AG04449 (cell line): Measurements from ENCODE around the gene TECPR1.
"Not testable (repeated sequence)": the region's sequence is repeated elsewhere in the genome, so short reads cannot be mapped to it uniquely, and the experiment has no call there.

Experiments
- CTCF ChIA-PET: fragments of 350-600 bp; formaldehyde crosslinking; extraction: SDS; loops from one replicate; lab custom pipeline; 2021; ENCODE audit warnings: antibody characterized with exemption; lab: Yijun Ruan, JAX
- POLR2A ChIA-PET: fragments of 400-600, 350-600 bp; formaldehyde crosslinking; extraction: SDS; loops from one replicate; lab custom pipeline; 2020; ENCODE audit warnings: antibody characterized with exemption, inconsistent platforms; lab: Yijun Ruan, JAX
- DNase-seq: peaks from one replicate; pipeline ENCODE4 v3.0.0-alpha.2; 2010; ENCODE audit warnings: low read depth, low spot score
- H3K4me3 ChIP-seq: 2 replicates; pipeline ENCODE4 v1.5.1; 2011; ENCODE audit warnings: low read depth, mild to moderate bottlenecking, control low read depth, low read length
- CTCF ChIP-seq: IDR thresholded peaks from one replicate; pipeline ENCODE4 v1.5.1; 2011; ENCODE audit warnings: mild to moderate bottlenecking, moderate library complexity, low read length, control low read depth, inconsistent platforms; ENCODE audit not compliant: insufficient read depth; ENCODE audit errors: missing control alignments

TECPR1 gene

DNA sequence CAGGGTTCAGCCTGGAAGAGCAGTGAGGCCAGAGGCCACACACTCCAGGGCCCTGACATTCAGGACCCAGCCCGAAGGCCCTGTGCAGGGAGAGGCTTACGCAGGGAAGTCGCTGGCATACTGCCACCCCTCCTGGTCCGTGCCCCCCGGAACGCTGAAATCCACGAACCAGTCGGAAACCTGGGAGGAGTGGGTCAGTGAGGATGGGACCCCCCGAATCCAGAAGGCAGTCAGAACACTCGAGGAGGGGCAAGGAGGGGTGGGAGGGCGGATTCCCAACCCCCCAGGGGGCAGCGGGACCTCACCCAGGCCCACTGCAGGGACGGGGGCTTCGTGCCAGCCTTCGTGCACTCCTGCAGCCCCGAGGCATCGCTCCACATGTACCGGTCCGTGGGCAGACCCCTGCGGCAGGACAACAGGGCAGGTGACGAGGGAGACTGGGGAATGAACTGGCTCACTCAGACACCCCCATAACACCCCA is 27.3 kb downstream of the TECPR1 start:
- TF ChIP-seq CTCF = no peak
- DNase-seq = no peak
- ChIA-PET POLR2A (no interaction called here), CTCF (no interaction called here)
- no peak overlapping the region for H3K4me3 ChIP-seq

- ChIA-PET POLR2A (no interaction called here), CTCF (interaction anchor here (0.9 kb wide), 1 partner anchor 11 kb away, joined by 3 read pairs; no protein-coding TSS in a partner anchor)
- no peak for DNase-seq
- no peak for TF ChIP-seq CTCF
- H3K4me3 ChIP-seq = no peak overlapping the region
Measured at GRCh38 chr7:98223898-98224700, 27.9 kb downstream of the TECPR1 start.

GRCh38 chr7:98223351-98223897 is 28.6 kb downstream of the TECPR1 start:
- no peak overlapping the region for H3K4me3 ChIP-seq
- TF ChIP-seq CTCF = no peak
- POLR2A ChIA-PET = no interaction called here
- CTCF ChIA-PET = interaction anchor here (0.9 kb wide), 1 partner anchor 11 kb away, joined by 3 read pairs; no protein-coding TSS in a partner anchor
- no peak for DNase-seq

DNA sequence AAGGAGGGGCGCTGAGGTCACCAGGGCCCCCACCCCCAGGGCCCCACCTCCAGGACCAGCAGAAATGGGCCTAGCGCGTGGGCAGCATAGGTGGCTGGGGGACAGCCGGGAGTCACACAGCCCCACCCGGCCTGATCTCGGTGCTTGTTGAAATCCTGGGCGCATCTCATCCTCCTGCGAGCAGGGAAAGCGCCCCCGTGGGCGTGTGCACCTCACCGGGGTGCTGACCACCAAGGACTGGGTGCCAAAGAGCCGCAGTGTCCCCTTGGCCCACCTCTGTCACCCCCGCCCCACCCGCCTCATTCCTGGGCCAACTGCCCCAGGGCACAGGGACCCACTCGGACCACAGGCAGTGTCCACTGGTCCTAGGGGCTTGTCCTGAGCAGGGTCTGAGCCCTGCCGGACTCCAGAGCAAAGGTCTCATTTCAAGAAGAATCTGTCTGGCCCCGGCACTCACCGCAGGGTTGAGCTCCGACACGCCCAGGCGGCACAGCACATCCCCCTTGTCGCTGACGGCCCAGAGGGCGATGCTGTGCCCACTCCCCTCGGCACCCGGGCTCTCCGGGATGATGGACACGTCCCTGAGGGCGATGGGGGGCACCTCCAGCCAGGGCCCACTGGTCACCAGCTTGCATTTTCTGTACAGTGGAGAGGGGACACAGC is 29.4 kb downstream of the TECPR1 start:
- TF ChIP-seq CTCF = no peak
- no peak for DNase-seq
- CTCF ChIA-PET = interaction anchor here (0.9 kb wide), 1 partner anchor 12 kb away, joined by 3 read pairs; no protein-coding TSS in a partner anchor

GRCh38 chr7:98221611-98222532 is 30.2 kb downstream of the TECPR1 start:
- H3K4me3 ChIP-seq = no peak overlapping the region
- DNase-seq = no peak
- CTCF ChIA-PET = no interaction called here
- POLR2A ChIA-PET = no interaction called here
- no peak for TF ChIP-seq CTCF

More for the DNA sequence above, 29.4 kb downstream of the TECPR1 start:
- POLR2A ChIA-PET = no interaction called here
- H3K4me3 ChIP-seq = no peak overlapping the region

GRCh38 chr7:98219382-98219781 is 32.6 kb downstream of the TECPR1 start:
- CTCF ChIA-PET, POLR2A ChIA-PET, DNase-seq, H3K4me3 ChIP-seq: not testable (repeated sequence)
